SK-N-SH (cell line): Measurements from ENCODE around the gene PSG6. TPM values are rescaled to one million over a fixed set of nuclear protein-coding genes. Genes with fewer than 3 reads are reported as not detected.

ENCODE experiments used
- CTCF ChIA-PET: fragments of 300-600, 350-600 bp; formaldehyde crosslinking; extraction: SDS; loops from one replicate; lab custom pipeline; 2021; lab: Yijun Ruan, JAX
- POLR2A ChIA-PET: fragments of 350-600 bp; sonication (Branson Sonifier 250); formaldehyde crosslinking; extraction: SDS; loops from one replicate; lab custom pipeline; 2020; ENCODE audit warnings: antibody characterized with exemption, inconsistent platforms; lab: Yijun Ruan, JAX
- DNase-seq: peaks from one replicate; pipeline ENCODE4 v3.0.0; 2012
- H2AFZ ChIP-seq: fragments of 200-600 bp; sonication (generic); 2 replicates; pipeline ENCODE4 v1.8.1; 2016; ENCODE audit warnings: antibody characterized with exemption, mild to moderate bottlenecking, low read depth
- H3F3A ChIP-seq: fragments of 200-600 bp; sonication (generic); replicated peaks from 2 replicates; pipeline ENCODE3; 2016; ENCODE audit warnings: antibody characterized with exemption, mild to moderate bottlenecking; ENCODE audit not compliant: insufficient read depth
- H3K27ac ChIP-seq, 2 experiments: fragments of 200-500 bp in 1 of 2; fragments of 200-600 bp in 1 of 2; sonication (Bioruptor generic) in 1 of 2; sonication (generic), shearing (Covaris generic) in 1 of 2; 2 replicates each; pipeline versions ENCODE4 v1.5.1 to v1.6.1; 2014 to 2016; ENCODE audit warnings: low read depth in 2 of 2, inconsistent platforms in 1 of 2, low read length in 1 of 2, mild to moderate bottlenecking in 1 of 2, mixed read lengths in 1 of 2
- H3K27me3 ChIP-seq: fragments of 200-600 bp; sonication (generic), shearing (Covaris generic); 2 replicates; pipeline ENCODE4 v1.6.1; 2016; ENCODE audit warnings: mixed run types; ENCODE audit not compliant: insufficient read depth
- H3K36me3 ChIP-seq, 2 experiments: fragments of 200-500 bp in 1 of 2; fragments of 200-600 bp in 1 of 2; sonication (Bioruptor generic) in 1 of 2; sonication (generic) in 1 of 2; replicated peaks in 1 of 2; 2 replicates each; pipeline versions ENCODE3 to v1.5.1; 2014 to 2016; ENCODE audit warnings: low read length in 1 of 2, mild to moderate bottlenecking in 1 of 2; ENCODE audit not compliant: insufficient read depth in 2 of 2, control insufficient read depth in 1 of 2
- H3K4me1 ChIP-seq, 2 experiments: fragments of 200-500 bp in 1 of 2; fragments of 200-600 bp in 1 of 2; sonication (Bioruptor generic) in 1 of 2; sonication (generic), shearing (Covaris generic) in 1 of 2; 2 replicates each; pipeline versions ENCODE4 v1.5.1 to v1.6.1; 2014 to 2016; ENCODE audit warnings: low read depth in 1 of 2, low read length in 1 of 2, mixed run types in 1 of 2; ENCODE audit not compliant: insufficient read depth in 2 of 2, control insufficient read depth in 1 of 2
- H3K4me2 ChIP-seq: fragments of 200-600 bp; sonication (generic), shearing (Covaris generic); 2 replicates; pipeline ENCODE4 v1.6.1; 2017; ENCODE audit warnings: mixed run types
- H3K4me3 ChIP-seq, 2 experiments: fragments of 200-500 bp in 1 of 2; fragments of 200-600 bp in 1 of 2; sonication (Bioruptor generic) in 1 of 2; sonication (generic), shearing (Covaris generic) in 1 of 2; 2 replicates each; pipeline versions ENCODE4 v1.5.1 to v1.8.1; 2014 to 2016; ENCODE audit warnings: low read depth in 2 of 2, inconsistent platforms in 1 of 2, low read length in 1 of 2, mild to moderate bottlenecking in 1 of 2, mixed read lengths in 1 of 2, moderate library complexity in 1 of 2
- H3K79me2 ChIP-seq: fragments of 200-600 bp; sonication (generic); 2 replicates; pipeline ENCODE4 v1.8.1; 2017; ENCODE audit warnings: mild to moderate bottlenecking; ENCODE audit not compliant: insufficient read depth
- H3K9ac ChIP-seq: fragments of 200-600 bp; sonication (generic); 2 replicates; pipeline ENCODE4 v1.6.1; 2017; ENCODE audit warnings: mixed run types
- H3K9me2 ChIP-seq: fragments of 200-600 bp; sonication (generic); 2 replicates; pipeline ENCODE4 v1.6.1; 2017; ENCODE audit warnings: mixed run types
- H3K9me3 ChIP-seq: fragments of 200-600 bp; sonication (generic); 2 replicates; pipeline ENCODE4 v1.6.1; 2017; ENCODE audit warnings: mixed run types, mild to moderate bottlenecking, moderate library complexity
- H4K20me1 ChIP-seq: fragments of 200-600 bp; sonication (generic); 2 replicates; pipeline ENCODE4 v1.6.1; 2017; ENCODE audit warnings: mild to moderate bottlenecking, mixed run types; ENCODE audit not compliant: insufficient read depth
- FOXJ3 ChIP-seq: sonication (generic); formaldehyde crosslinking; IDR thresholded peaks from 2 replicates; pipeline ENCODE4 v1.5.1; 2020; ENCODE audit warnings: mild to moderate bottlenecking, missing genetic modification reagents
- GATA2 ChIP-seq: sonication (generic); formaldehyde crosslinking; IDR thresholded peaks from 2 replicates; pipeline ENCODE4 v1.5.0; 2020; ENCODE audit warnings: mild to moderate bottlenecking, missing genetic modification reagents
- MEF2A ChIP-seq: IDR thresholded peaks from 2 replicates; pipeline ENCODE4 v1.4.0; 2012; ENCODE audit warnings: low read depth, borderline replicate concordance
- NRF1 ChIP-seq: IDR thresholded peaks from 2 replicates; pipeline ENCODE4 v1.6.1; 2012; ENCODE audit warnings: low read depth, mild to moderate bottlenecking, low read length
- RAD21 ChIP-seq: IDR thresholded peaks from 2 replicates; pipeline ENCODE4 v1.6.1; 2012; ENCODE audit warnings: mild to moderate bottlenecking, low read length
- RXRA ChIP-seq: IDR thresholded peaks from 2 replicates; pipeline ENCODE4 v1.4.0; 2012; ENCODE audit warnings: low read depth, mild to moderate bottlenecking, borderline replicate concordance
- SMC3 ChIP-seq: IDR thresholded peaks from 2 replicates; pipeline ENCODE4 v1.6.1; 2012; ENCODE audit warnings: low read depth, low read length, improper control_type of control experiment
- TCF12 ChIP-seq: IDR thresholded peaks from 2 replicates; pipeline ENCODE4 v1.4.0; 2012
- TEAD4 ChIP-seq: IDR thresholded peaks from 2 replicates; pipeline ENCODE4 v1.4.0; 2012; ENCODE audit warnings: mild to moderate bottlenecking, borderline replicate concordance; ENCODE audit not compliant: insufficient read depth
- ZBTB33 ChIP-seq: IDR thresholded peaks from 2 replicates; pipeline ENCODE4 v1.4.0; 2012; ENCODE audit warnings: low read depth, borderline replicate concordance
- WGBS: methylation state at CpG from one replicate; pipeline ENCODE4 v1.1.6; 2017; ENCODE audit warnings: low lambda C conversion rate; 5-methylcytosine and 5-hydroxymethylcytosine counted together
- polyA plus RNA-seq, 3 experiments: library from polyadenylated mRNA; depleted of rRNA; stranded (reverse); fragments of >200 nt; gene quantifications; 2 replicates each; pipeline ENCODE4 v1.2.3, GENCODE V29; 2012
- TF ChIP-seq, protein P1 (sequence below): IDR thresholded peaks from 2 replicates; pipeline ENCODE4 v1.4.0; 2012; ENCODE audit warnings: low read depth
- TF ChIP-seq, protein P2 (sequence below): fragments of 200-600 bp; sonication (generic); IDR thresholded peaks from 2 replicates; pipeline ENCODE4 v1.6.1; 2017; ENCODE audit warnings: antibody characterized with exemption, mild to moderate bottlenecking, moderate library complexity
- TF ChIP-seq, protein P3 (sequence below): IDR thresholded peaks from 2 replicates; pipeline ENCODE4 v1.4.0; 2012; ENCODE audit warnings: low read depth, borderline replicate concordance
- TF ChIP-seq, protein P4 (sequence below): fragments of 150-350 bp; IDR thresholded peaks from 2 replicates; pipeline ENCODE4 v1.6.1; 2016; ENCODE audit warnings: mild to moderate bottlenecking, low read depth, low read length

PSG6 gene
- polyA plus RNA-seq, 1 of the 3 experiments (the other 2 are of a cell fraction): not detected

DNA sequence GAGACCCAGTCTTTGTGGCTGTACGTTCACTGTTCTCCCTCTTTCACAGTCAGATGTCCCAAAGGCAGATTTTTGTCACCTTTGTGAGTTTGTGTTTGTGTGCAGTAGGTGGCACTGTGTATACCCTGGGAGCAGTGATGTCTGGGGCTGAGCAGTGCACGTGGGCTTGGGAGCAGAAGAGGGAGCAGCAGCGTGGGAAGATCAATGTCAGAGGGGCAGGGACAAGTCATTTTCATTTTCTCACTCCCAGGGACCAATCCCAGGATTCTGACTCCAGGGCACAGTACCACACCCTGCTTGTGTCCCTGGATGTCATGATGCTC lies 2.0 kb upstream of the PSG6 start:
- Histone ChIP-seq H3K9me2 (no peaks in the 10 kb centered on the region), H3K27ac (no peak overlapping the region), H3K79me2 (no peaks in the 10 kb centered on the region), H3K4me2 (no peak overlapping the region), H3K4me1 (no peaks in the 10 kb centered on the region; a peak in 1 of 4 replicates), H3K9ac (no peak overlapping the region), H2AFZ (no peak overlapping the region), H3K36me3 (no peaks in the 10 kb centered on the region), H3K27me3 (no peaks in the 10 kb centered on the region), H3K9me3 (no peaks in the 10 kb centered on the region), H3F3A (no peaks in the 10 kb centered on the region), H4K20me1 (no peaks in the 10 kb centered on the region), H3K4me3 (peak overlapping the region in 1 of 2 experiments; percentile 35; a peak in 1 of 4 replicates)
- TF ChIP-seq, protein P1, sequence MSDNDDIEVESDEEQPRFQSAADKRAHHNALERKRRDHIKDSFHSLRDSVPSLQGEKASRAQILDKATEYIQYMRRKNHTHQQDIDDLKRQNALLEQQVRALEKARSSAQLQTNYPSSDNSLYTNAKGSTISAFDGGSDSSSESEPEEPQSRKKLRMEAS: no peak
- TF ChIP-seq SMC3: no peak
- TF ChIP-seq TEAD4: no peak
- TF ChIP-seq, protein P2, sequence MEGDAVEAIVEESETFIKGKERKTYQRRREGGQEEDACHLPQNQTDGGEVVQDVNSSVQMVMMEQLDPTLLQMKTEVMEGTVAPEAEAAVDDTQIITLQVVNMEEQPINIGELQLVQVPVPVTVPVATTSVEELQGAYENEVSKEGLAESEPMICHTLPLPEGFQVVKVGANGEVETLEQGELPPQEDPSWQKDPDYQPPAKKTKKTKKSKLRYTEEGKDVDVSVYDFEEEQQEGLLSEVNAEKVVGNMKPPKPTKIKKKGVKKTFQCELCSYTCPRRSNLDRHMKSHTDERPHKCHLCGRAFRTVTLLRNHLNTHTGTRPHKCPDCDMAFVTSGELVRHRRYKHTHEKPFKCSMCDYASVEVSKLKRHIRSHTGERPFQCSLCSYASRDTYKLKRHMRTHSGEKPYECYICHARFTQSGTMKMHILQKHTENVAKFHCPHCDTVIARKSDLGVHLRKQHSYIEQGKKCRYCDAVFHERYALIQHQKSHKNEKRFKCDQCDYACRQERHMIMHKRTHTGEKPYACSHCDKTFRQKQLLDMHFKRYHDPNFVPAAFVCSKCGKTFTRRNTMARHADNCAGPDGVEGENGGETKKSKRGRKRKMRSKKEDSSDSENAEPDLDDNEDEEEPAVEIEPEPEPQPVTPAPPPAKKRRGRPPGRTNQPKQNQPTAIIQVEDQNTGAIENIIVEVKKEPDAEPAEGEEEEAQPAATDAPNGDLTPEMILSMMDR: no peak
- TF ChIP-seq, protein P3, sequence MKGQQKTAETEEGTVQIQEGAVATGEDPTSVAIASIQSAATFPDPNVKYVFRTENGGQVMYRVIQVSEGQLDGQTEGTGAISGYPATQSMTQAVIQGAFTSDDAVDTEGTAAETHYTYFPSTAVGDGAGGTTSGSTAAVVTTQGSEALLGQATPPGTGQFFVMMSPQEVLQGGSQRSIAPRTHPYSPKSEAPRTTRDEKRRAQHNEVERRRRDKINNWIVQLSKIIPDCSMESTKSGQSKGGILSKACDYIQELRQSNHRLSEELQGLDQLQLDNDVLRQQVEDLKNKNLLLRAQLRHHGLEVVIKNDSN: no peak
- no peak for TF ChIP-seq GATA2 (CRISPR knock-in tag)
- TF ChIP-seq FOXJ3 (CRISPR knock-in tag): no peak
- no peak for TF ChIP-seq RXRA
- TF ChIP-seq, protein P4, sequence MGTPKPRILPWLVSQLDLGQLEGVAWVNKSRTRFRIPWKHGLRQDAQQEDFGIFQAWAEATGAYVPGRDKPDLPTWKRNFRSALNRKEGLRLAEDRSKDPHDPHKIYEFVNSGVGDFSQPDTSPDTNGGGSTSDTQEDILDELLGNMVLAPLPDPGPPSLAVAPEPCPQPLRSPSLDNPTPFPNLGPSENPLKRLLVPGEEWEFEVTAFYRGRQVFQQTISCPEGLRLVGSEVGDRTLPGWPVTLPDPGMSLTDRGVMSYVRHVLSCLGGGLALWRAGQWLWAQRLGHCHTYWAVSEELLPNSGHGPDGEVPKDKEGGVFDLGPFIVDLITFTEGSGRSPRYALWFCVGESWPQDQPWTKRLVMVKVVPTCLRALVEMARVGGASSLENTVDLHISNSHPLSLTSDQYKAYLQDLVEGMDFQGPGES: no peak
- TF ChIP-seq NRF1: no peak
- TF ChIP-seq TCF12: no peak
- no peak for TF ChIP-seq RAD21
- TF ChIP-seq ZBTB33: no peak
- TF ChIP-seq MEF2A: no peak
- ChIA-PET CTCF (no interaction called here), POLR2A (no interaction called here)
- no peak for DNase-seq
- 13% methylated on average over 3 of the region's 3 CpGs for WGBS
